Spleen (tissue), 11 donors: ENCODE data around the gene ZBTB3. TPM values are rescaled to one million over a fixed set of nuclear protein-coding genes. Genes with fewer than 3 reads are reported as not detected.
A peak's percentile ranks its signal among the peaks of the same experiment; 100 is the strongest.
"Not testable (repeated sequence)": the region's sequence is repeated elsewhere in the genome, so short reads cannot be mapped to it uniquely, and the experiment has no call there.

Source experiments
- DNase-seq: peaks from one replicate; pipeline ENCODE4 v3.0.0-alpha.2; 2020
- H3K27ac ChIP-seq, 8 donors: fragments of 200-600 bp; sonication (generic) in 7 of 8; 1 replicate in 4 of 8; 2 replicates in 4 of 8; pipeline versions ENCODE4 v1.5.0 to v1.8.0; 2016 to 2021; ENCODE audit warnings: inconsistent platforms in 4 of 8, mild to moderate bottlenecking in 4 of 8, moderate library complexity in 1 of 8
- H3K27me3 ChIP-seq, 7 donors: fragments of 200-600 bp; sonication (generic) in 6 of 7; replicated peaks in 1 of 7; 1 replicate in 4 of 7; 2 replicates in 3 of 7; pipeline versions ENCODE4 v1.5.0 to v1.8.0; 2016 to 2021; ENCODE audit warnings: inconsistent platforms in 3 of 7, mild to moderate bottlenecking in 1 of 7
- H3K36me3 ChIP-seq, 6 donors: fragments of 200-600 bp; sonication (generic) in 5 of 6; 1 replicate in 4 of 6; 2 replicates in 2 of 6; pipeline versions ENCODE4 v1.5.0 to v1.8.0; 2016 to 2021; ENCODE audit warnings: inconsistent platforms in 2 of 6
- H3K4me1 ChIP-seq, 6 donors: fragments of 200-600 bp; sonication (generic) in 5 of 6; 1 replicate in 3 of 6; 2 replicates in 3 of 6; pipeline versions ENCODE4 v1.5.0 to v1.8.0; 2016 to 2021; ENCODE audit warnings: inconsistent platforms in 3 of 6
- H3K4me3 ChIP-seq, 8 donors: fragments of 200-600 bp; sonication (generic) in 7 of 8; 1 replicate in 4 of 8; 2 replicates in 4 of 8; pipeline versions ENCODE4 v1.5.0 to v1.8.0; 2016 to 2021; ENCODE audit warnings: inconsistent platforms in 4 of 8, mild to moderate bottlenecking in 4 of 8, moderate library complexity in 2 of 8
- H3K9me3 ChIP-seq, 8 donors: fragments of 200-600 bp; sonication (generic) in 7 of 8; 1 replicate in 4 of 8; 2 replicates in 4 of 8; pipeline versions ENCODE4 v1.5.0 to v1.8.0; 2016 to 2021; ENCODE audit warnings: inconsistent platforms in 4 of 8
- CTCF ChIP-seq, 11 experiments: fragments of 200-600 bp in 7 of 11; fragments of 450-650 bp in 4 of 11; sonication (generic) in 4 of 11; IDR thresholded peaks in 8 of 11; conservative IDR thresholded peaks in 3 of 11; 1 replicate in 7 of 11; 2 replicates in 4 of 11; pipeline versions ENCODE4 v1.4.0 to v1.8.0; 2016 to 2021; ENCODE audit warnings: antibody characterized with exemption in 11 of 11, inconsistent platforms in 4 of 11, mild to moderate bottlenecking in 1 of 11
- POLR2A ChIP-seq, 3 donors: fragments of 450-650 bp; IDR thresholded peaks; one replicate each; pipeline ENCODE4 v1.5.1; 2017; ENCODE audit warnings: antibody characterized with exemption in 3 of 3, mild to moderate bottlenecking in 1 of 3
- POLR2AphosphoS5 ChIP-seq, 3 donors: sonication (generic); formaldehyde crosslinking; IDR thresholded peaks; one replicate each; pipeline ENCODE4 v1.5.1; 2017; ENCODE audit warnings: antibody characterized with exemption in 3 of 3
- WGBS, 5 donors: extraction: QIAGEN DNeasy Blood & Tissue Kit in 3 of 5; methylation state at CpG; one replicate each; pipeline versions ENCODE4 v1.1.5 to v1.1.7; 2013 to 2018; 5-methylcytosine and 5-hydroxymethylcytosine counted together
- intact Hi-C: fragments of 100-400 bp; cut with DNase I; formaldehyde crosslinking; loops from one replicate; pipeline ENCODE4 v1.15.0; 2023; ENCODE audit warnings: low total_unique reads
- polyA plus RNA-seq, 3 donors: library from polyadenylated mRNA; stranded (reverse); fragments of 200-250 nt; gene quantifications; one replicate each; pipeline ENCODE4 v1.2.1, GENCODE V29; 2013
- total RNA-seq, 7 donors: library from RNA; depleted of rRNA in 3 of 7; stranded (reverse); fragments of >200 nt in 3 of 7; fragmentation: NEBNext Ultra II Directional in 4 of 7; extraction: Animal tissue kit (Norgen Biotek cat#: 25700) in 4 of 7; gene quantifications; one replicate each; pipeline versions ENCODE4 v1.1.0 to v1.2.1, GENCODE V29; 2016 to 2021
- donor health status: healthy with polysubstance abuse.
- donor health status: DM: no; HTN: no; CAD: no; lungs with moderate emphysema.
- donor health status: DM: no; HTN: no; CAD: no.
- donor health status: Bipolar disorder and iron deficiency.
- donor health status: healthy.
- donor health status: DM: no; HTN: no; CAD: no.
- donor health status: DM: yes; HTN: yes; CAD: no.

The ZBTB3 gene
- total and polyA plus RNA-seq, 10 donors = 3.2 to 14.5 (median 10.0) TPM

- WGBS, 5 donors = 94 to 96% (median 95%) methylated on average over 6 of the region's 6 CpGs
- intact Hi-C loops = no loop called here
- no peaks in the 10 kb centered on the region for H3K27me3 ChIP-seq
- H3K27ac ChIP-seq = peak overlapping the region in 3 of 8 donors; percentile 5 to 69 (median 31)
- H3K4me1 ChIP-seq = peaks cover 16 to 51% (median 29%) of the 10 kb centered on the region in 6 donors
- no peak overlapping the region for H3K4me3 ChIP-seq
- H3K9me3 ChIP-seq = no peaks in the 10 kb centered on the region
- peaks cover 0 to 47% (median 35%) of the 10 kb centered on the region in 6 donors for H3K36me3 ChIP-seq
- no peak for TF ChIP-seq POLR2AphosphoS5 (IDR thresholded peaks at IDR 0.05)
- no peak for TF ChIP-seq CTCF (IDR thresholded peaks at IDR 0.05 in 8 of 11, conservative IDR thresholded peaks at IDR 0.05 in 3 of 11)
- TF ChIP-seq POLR2A (IDR thresholded peaks at IDR 0.05) = no peak
- DNase-seq = no peak
These were observed 20.4 kb upstream of the ZBTB3 start for GRCh38 chr11:62774407-62774806.

- H3K36me3 ChIP-seq = peaks cover 0 to 43% (median 19%) of the 10 kb centered on the region in 6 donors
- H3K9me3 ChIP-seq = no peaks in the 10 kb centered on the region
- peak; percentile 97 for DNase-seq
- peak within 1 kb of the TSS; percentile 58 to 85 (median 79) for H3K4me3 ChIP-seq
- 2 to 5% (median 3%) methylated on average over 31 to 60 of the region's 60 CpGs for WGBS, 5 donors
- no peaks in the 10 kb centered on the region for H3K27me3 ChIP-seq
- peak within 1 kb of the TSS; percentile 80 to 97 (median 96) for H3K27ac ChIP-seq
- intact Hi-C loops = no loop called here
- peaks cover 16 to 49% (median 30%) of the 10 kb centered on the region in 6 donors for H3K4me1 ChIP-seq
- TF ChIP-seq POLR2AphosphoS5 (IDR thresholded peaks at IDR 0.05) (peak; percentile 83 to 95 (median 92)), POLR2A (IDR thresholded peaks at IDR 0.05) (peak in 2 of 3 donors; percentile 11 to 30), CTCF (IDR thresholded peaks at IDR 0.05 in 8 of 11, conservative IDR thresholded peaks at IDR 0.05 in 3 of 11) (peak in 1 of 11 experiments; percentile 17)
These were observed 17.4 kb upstream of the ZBTB3 start, which contains the start of gene TAF6L for GRCh38 chr11:62771144-62772021. TAF6L (plus strand) TSS chr11:62771396; CDS start chr11:62775784, 4,388 bp downstream.

- peaks cover 3 to 43% (median 19%) of the 10 kb centered on the region in 6 donors for H3K36me3 ChIP-seq
- peak overlapping the region; percentile 58 to 85 (median 79) for H3K4me3 ChIP-seq
- H3K27ac ChIP-seq = peak overlapping the region; percentile 80 to 97 (median 96)
- peak; percentile 81 for DNase-seq
- no peaks in the 10 kb centered on the region for H3K9me3 ChIP-seq
- peaks cover 16 to 52% (median 30%) of the 10 kb centered on the region in 6 donors for H3K4me1 ChIP-seq
- WGBS, 5 donors = 1 to 2% (median 1%) methylated on average over 18 of the region's 18 CpGs
- H3K27me3 ChIP-seq = no peaks in the 10 kb centered on the region
- no peak for TF ChIP-seq POLR2AphosphoS5 (IDR thresholded peaks at IDR 0.05)
- TF ChIP-seq CTCF (IDR thresholded peaks at IDR 0.05 in 8 of 11, conservative IDR thresholded peaks at IDR 0.05 in 3 of 11) = no peak
- no peak for TF ChIP-seq POLR2A (IDR thresholded peaks at IDR 0.05)
- intact Hi-C loops = no loop called here
These were observed 16.8 kb upstream of the ZBTB3 start for GRCh38 chr11:62770778-62771143.

GRCh38 chr11:62760867-62761227, 6.9 kb upstream of the ZBTB3 start:
- H3K27me3 ChIP-seq, H3K9me3 ChIP-seq, intact Hi-C loops: not testable (repeated sequence)
- peaks cover 12 to 37% (median 24%) of the 10 kb centered on the region in 6 donors for H3K4me1 ChIP-seq
- WGBS, 5 donors = 32 to 41% (median 37%) methylated on average over 9 of the region's 9 CpGs
- peak overlapping the region; percentile 85 to 95 (median 90) for H3K27ac ChIP-seq
- H3K4me3 ChIP-seq = peak overlapping the region; percentile 2 to 97 (median 78)
- H3K36me3 ChIP-seq = peaks cover under 1 to 35% (median 12%) of the 10 kb centered on the region in 6 donors
- DNase-seq = peak; percentile 79
